ENCODE data around the gene CA11. TPM values are rescaled to one million over a fixed set of nuclear protein-coding genes. Genes with fewer than 3 reads are reported as not detected.

CA11 gene
- 3.9 and 10.1 TPM in 2 replicates for total RNA-seq

DNA sequence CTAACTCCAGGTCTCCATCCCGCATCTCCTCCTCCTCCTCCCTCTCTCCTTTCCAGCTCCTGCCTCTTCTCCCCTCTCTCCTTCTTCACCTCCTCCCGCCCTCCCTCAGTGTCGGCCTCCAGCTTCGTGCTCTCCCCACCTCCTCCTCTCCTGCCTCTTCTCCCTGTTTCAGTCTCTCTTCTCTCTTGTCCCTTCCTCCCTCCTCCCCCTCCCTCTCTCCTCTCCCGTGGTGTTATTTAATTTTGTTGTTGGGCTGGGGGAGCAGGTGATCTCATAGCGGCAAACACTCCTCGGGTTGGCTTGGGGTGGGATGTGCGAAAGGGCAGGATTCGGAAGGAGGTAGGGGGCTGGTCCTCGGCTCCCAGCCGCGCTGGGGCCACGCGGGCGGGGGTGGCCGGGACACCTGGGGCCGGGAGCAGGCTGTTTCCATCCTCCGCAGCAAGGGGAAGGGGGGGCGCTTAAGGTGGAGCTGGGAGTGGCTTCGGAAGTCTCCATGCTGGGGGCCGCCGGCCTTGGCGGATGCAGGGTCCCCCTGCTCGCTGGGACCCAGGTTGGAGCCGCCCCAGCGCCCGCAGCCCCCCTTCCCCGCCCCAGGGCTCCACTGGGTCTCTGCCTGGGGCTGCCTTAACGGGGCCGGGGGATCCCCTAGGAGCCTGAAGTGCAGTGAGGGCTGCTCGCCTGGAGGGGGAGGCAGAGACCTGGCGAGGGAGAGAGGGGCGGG lies at the start of gene CA11:
CA11 (minus strand) TSS at position 187 of the 721 bp plus-strand sequence. CDS start 555 bp downstream, outside the sequence.

DNA sequence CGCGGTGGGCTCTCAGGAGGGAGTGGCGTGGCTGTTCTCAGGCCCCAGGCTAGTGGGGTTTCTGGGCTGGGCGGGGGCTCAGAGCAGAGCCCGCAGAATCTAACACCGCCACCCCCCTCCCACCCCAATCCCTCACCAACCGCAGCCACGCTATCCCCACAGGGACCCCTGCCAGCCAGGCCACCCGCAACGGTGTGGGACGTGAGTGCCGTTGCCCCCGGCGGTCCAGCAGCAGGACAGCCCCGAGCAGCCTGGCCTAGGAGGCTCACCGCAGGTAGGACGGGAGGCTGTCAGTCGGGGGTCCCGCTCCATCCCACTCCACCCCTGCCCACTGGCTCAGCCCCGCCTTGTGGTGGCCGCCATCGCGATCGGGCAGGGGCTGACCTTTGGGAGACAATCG lies 27.0 kb upstream of the CA11 start, which contains the start of gene NTN5:
NTN5 (minus strand) TSS at position 24 of the 400 bp plus-strand sequence. CDS start 2,031 bp downstream, outside the sequence.

DNA sequence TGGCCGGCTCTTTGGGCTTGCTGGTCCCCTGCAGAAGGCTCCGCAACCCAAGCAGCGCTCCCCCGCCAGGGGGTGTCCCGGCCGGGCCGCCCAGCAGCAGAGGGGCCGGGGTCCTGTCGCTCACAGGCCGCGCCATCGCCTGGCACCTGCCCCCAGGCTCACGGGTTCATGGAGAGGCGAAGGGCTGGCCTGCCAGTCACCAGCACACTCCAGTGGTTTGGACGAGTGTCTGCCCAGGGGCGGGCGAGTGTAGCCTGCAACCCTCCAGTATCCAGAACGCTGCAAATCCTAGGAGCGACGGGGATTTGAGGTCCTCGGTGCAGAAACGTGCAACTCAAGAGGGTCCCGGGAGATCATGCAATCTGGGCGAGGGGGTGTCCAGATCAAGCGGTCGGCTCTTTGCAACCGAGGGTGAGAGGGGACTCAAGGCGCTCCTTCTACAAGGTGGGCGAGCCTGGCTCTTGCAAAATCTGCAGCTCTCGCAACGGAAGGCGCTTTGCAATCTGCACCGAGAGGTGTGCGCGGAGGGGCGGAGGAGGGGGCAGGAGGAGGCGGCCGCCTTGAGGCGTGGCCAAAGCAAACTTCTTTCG lies 9.0 kb downstream of the CA11 start, which contains the start of gene DBP:
DBP (minus strand) TSS at position 521 of the 590 bp plus-strand sequence; CDS start at position 136, 385 bp downstream.

DNA sequence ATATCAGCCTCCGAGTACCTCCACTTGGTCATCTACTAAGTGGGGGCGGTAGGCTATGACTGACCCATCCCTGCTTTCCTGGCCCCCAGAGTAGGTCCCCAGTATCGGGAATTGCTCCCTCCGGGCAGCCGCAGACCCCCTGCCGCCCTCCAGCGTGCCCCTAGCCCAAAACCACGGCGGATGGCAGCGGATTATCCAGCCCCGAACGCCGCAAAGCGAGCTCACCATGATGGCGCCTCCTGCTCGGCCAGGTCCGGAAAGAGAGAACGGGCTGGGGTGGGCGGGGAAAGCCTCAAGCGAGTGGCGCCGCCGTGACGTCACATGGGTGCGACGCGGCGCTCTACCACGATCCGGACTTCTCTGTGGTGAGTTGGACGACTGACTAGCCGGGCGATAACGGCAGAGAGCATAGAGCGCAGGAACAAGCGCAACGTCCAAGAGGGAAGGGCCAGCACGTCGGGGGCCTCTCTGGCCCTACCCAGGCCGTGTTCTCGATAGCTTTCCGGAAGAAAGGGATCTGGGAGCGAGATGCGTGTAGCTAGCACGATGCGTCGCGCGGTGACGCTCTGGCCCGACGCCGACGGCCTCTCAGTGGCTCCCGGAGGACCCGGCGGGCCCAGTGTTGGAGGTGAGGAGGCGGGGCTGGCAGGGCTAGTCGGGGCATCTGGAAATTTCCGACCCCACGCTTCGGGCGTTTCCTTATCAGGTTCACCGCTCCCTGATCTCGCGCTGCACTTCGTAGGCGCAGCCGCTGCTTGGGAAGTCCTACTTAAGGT lies 26.9 kb downstream of the CA11 start, which contains the start of the genes RPL18 and SPHK2:
RPL18 (minus strand) TSS at position 263 of the 776 bp plus-strand sequence; CDS start at position 228, 35 bp downstream.
SPHK2 (plus strand) TSS at position 591 of the 776 bp plus-strand sequence. CDS start 1,009 bp downstream, outside the sequence.

DNA sequence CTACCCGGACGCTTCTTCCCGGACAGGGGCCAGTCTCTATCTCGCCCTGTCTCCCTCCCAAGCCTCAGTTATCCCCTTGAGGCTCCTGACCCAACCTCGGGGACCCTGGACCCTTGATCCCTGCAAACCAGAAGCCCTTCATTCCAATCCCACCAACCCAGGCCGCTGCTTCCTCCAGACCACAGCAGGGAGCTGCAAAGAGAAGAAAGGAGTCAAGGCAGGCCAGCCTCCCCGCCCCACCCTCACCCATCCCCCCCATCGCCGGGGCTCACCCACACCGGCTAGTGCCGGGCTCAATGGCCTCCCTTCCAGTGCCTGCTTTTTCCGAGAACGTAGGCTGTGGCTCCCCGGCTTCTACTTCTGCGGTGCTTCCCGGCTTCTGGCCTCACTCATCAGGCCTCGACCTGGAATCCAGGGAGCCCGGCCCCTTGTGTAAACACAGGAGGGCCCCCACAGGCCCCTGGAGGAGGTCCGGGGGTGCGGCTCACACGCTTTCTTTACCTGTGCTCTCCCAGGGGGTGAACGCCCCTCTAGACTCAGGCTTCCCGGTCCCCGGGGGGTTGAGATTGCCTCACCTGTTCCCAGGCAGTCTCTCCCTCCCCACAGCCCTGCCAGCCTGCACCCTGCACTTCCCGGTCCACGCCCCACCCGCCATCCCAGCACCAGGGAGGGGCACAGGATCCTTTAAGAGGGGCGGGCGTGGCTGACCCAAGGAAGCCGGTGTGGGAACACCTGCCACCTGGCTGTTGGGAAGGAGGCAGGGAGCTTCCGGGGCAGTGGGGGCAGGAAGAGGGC lies 31.4 kb downstream of the CA11 start, which contains the start of gene FAM83E:
FAM83E (minus strand) TSS at position 641 of the 795 bp plus-strand sequence. CDS start 1,704 bp downstream, outside the sequence.

DNA sequence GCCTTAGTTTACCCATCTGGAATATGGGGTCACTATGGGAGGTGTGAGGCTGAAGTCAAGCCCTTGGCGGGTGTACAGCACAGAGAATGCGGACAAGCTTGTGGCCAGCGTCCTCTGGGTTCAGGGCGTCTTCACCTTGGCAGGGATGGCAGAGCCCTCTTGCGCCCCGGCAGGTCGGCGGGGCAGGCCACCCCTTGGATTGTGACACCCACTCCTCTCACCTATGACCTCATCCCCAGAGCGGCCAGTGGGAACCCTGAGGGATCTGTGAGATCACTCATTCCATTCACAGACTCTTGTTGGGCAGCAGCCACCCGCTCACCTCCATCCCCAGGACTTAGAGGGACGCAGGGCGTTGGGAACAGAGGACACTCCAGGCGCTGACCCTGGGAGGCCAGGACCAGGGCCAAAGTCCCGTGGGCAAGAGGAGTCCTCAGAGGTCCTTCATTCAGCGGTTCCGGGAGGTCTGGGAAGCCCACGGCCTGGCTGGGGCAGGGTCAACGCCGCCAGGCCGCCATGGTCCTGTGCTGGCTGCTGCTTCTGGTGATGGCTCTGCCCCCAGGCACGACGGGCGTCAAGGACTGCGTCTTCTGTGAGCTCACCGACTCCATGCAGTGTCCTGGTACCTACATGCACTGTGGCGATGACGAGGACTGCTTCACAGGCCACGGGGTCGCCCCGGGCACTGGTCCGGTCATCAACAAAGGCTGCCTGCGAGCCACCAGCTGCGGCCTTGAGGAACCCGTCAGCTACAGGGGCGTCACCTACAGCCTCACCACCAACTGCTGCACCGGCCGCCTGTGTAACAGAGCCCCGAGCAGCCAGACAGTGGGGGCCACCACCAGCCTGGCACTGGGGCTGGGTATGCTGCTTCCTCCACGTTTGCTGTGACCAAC lies 39.3 kb downstream of the CA11 start, which contains the start of gene SPACA4:
SPACA4 (plus strand) TSS at position 280 of the 896 bp plus-strand sequence; CDS start at position 517, 237 bp downstream.

Other genes starting within 250 kb of the CA11 start
- gene GRWD1, start 200.2 kb downstream of the CA11 start, total RNA-seq: 8.7 and 17.1 TPM in 2 replicates
- 0.16 and 0.26 TPM in 2 replicates for gene KCNJ14, start 190.6 kb downstream of the CA11 start, total RNA-seq
- gene CYTH2, start 176.8 kb downstream of the CA11 start, total RNA-seq: 31.7 and 37.0 TPM in 2 replicates
- under 0.01 and 0.09 TPM in 2 replicates for gene LMTK3, start 134.4 kb downstream of the CA11 start, total RNA-seq
- gene SULT2B1, start 94.0 kb downstream of the CA11 start, total RNA-seq: 0.16 and 0.17 TPM in 2 replicates
- gene SPACA4, start 39.4 kb downstream of the CA11 start, total RNA-seq: not detected in 2 replicates
- 0.34 and 0.63 TPM in 2 replicates for gene FAM83E, start 31.1 kb downstream of the CA11 start, total RNA-seq
- gene RPL18, start 27.0 kb downstream of the CA11 start, total RNA-seq: 2,147 and 2,501 TPM in 2 replicates
- 4.4 and 7.1 TPM in 2 replicates for gene SPHK2, start 26.7 kb downstream of the CA11 start, total RNA-seq
- 10.2 and 19.2 TPM in 2 replicates for gene DBP, start 8.8 kb downstream of the CA11 start, total RNA-seq
- gene NTN5, start 26.8 kb upstream of the CA11 start, total RNA-seq: 0.26 TPM in 1 of 2 replicates, not detected in the other
- 0.17 TPM in 1 of 2 replicates, not detected in the other for gene FUT2, start 49.8 kb upstream of the CA11 start, total RNA-seq
- 0.60 and 0.79 TPM in 2 replicates for gene MAMSTR, start 73.5 kb upstream of the CA11 start, total RNA-seq
- 1.4 and 1.6 TPM in 2 replicates for gene RASIP1, start 94.4 kb upstream of the CA11 start, total RNA-seq
- gene IZUMO1, start 100.7 kb upstream of the CA11 start, total RNA-seq: under 0.01 TPM in 1 of 2 replicates, not detected in the other
- under 0.01 TPM in 2 replicates for gene FUT1, start 106.5 kb upstream of the CA11 start, total RNA-seq
- gene FGF21, start 109.3 kb upstream of the CA11 start, total RNA-seq: not detected in 2 replicates
- 22.2 and 27.1 TPM in 2 replicates for gene BCAT2, start 164.8 kb upstream of the CA11 start, total RNA-seq
- gene HSD17B14, start 190.3 kb upstream of the CA11 start, total RNA-seq: 5.5 and 15.9 TPM in 2 replicates
- 14.3 and 18.6 TPM in 2 replicates for gene PLEKHA4, start 222.4 kb upstream of the CA11 start, total RNA-seq
- 48.1 and 56.8 TPM in 2 replicates for gene PPP1R15A, start 226.2 kb upstream of the CA11 start, total RNA-seq